ENCODE data around the gene FAM47E. TPM values are rescaled to one million over a fixed set of nuclear protein-coding genes. Genes with fewer than 3 reads are reported as not detected.

Gene FAM47E
- total and polyA plus RNA-seq, 2 of the 13 experiments (the other 11 are each of a cell fraction or from before 2014, with no cell fraction given), result 0.33 to 0.66 TPM

DNA sequence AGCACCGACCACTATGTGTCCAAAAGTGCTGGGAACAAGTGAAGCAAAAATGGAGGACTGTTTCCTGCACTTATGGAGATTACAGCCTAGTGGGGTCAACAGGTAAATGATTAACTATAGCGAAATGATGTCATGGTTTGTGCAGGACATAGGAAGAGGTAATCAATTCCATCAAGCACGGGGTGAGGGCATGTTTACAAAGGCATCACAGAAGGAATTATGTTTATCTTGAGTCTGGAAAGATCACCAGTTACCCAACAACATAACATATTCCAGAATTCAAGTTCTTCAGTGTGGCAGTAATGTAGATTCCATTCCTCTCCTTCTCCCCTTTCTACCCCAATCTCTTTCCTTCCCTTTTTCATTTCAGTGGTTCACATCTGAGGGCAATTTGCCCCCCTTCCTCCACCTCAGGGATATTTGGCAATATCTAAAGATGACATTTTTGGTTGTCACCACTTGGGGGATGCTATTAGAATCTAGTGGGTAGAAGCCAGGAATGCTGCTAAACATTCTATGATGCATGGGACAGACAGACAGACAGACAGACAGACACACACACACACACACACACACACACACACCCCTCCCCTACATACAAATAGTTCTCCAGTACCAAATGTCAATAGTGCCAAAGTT, 24.1 kb downstream of the FAM47E start (continued):
- no peak for TF ChIP-seq ZNF232 (CRISPR knock-in tag; IDR thresholded peaks at IDR 0.05; ENCODE audit: borderline replicate concordance)
- no peak for TF ChIP-seq PAF1 (CRISPR knock-in tag; IDR thresholded peaks at IDR 0.05)
- no peak for TF ChIP-seq RORA (CRISPR knock-in tag; IDR thresholded peaks at IDR 0.05)
- TF ChIP-seq MTA3 (CRISPR knock-in tag; IDR thresholded peaks at IDR 0.05), result no peak
- no peak for TF ChIP-seq ZNF7 (CRISPR knock-in tag; IDR thresholded peaks at IDR 0.05)
- TF ChIP-seq RFX3 (CRISPR knock-in tag; IDR thresholded peaks at IDR 0.05), result no peak
- TF ChIP-seq SALL2 (CRISPR knock-in tag; IDR thresholded peaks at IDR 0.05), result no peak
- TF ChIP-seq FOXO1 (CRISPR knock-in tag; IDR thresholded peaks at IDR 0.05), result peak; percentile 74; the same call in 1 of the 2 replicates
- TF ChIP-seq, protein P1, sequence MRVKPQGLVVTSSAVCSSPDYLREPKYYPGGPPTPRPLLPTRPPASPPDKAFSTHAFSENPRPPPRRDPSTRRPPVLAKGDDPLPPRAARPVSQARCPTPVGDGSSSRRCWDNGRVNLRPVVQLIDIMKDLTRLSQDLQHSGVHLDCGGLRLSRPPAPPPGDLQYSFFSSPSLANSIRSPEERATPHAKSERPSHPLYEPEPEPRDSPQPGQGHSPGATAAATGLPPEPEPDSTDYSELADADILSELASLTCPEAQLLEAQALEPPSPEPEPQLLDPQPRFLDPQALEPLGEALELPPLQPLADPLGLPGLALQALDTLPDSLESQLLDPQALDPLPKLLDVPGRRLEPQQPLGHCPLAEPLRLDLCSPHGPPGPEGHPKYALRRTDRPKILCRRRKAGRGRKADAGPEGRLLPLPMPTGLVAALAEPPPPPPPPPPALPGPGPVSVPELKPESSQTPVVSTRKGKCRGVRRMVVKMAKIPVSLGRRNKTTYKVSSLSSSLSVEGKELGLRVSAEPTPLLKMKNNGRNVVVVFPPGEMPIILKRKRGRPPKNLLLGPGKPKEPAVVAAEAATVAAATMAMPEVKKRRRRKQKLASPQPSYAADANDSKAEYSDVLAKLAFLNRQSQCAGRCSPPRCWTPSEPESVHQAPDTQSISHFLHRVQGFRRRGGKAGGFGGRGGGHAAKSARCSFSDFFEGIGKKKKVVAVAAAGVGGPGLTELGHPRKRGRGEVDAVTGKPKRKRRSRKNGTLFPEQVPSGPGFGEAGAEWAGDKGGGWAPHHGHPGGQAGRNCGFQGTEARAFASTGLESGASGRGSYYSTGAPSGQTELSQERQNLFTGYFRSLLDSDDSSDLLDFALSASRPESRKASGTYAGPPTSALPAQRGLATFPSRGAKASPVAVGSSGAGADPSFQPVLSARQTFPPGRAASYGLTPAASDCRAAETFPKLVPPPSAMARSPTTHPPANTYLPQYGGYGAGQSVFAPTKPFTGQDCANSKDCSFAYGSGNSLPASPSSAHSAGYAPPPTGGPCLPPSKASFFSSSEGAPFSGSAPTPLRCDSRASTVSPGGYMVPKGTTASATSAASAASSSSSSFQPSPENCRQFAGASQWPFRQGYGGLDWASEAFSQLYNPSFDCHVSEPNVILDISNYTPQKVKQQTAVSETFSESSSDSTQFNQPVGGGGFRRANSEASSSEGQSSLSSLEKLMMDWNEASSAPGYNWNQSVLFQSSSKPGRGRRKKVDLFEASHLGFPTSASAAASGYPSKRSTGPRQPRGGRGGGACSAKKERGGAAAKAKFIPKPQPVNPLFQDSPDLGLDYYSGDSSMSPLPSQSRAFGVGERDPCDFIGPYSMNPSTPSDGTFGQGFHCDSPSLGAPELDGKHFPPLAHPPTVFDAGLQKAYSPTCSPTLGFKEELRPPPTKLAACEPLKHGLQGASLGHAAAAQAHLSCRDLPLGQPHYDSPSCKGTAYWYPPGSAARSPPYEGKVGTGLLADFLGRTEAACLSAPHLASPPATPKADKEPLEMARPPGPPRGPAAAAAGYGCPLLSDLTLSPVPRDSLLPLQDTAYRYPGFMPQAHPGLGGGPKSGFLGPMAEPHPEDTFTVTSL (CRISPR knock-in tag; IDR thresholded peaks at IDR 0.05; ENCODE audit: borderline replicate concordance), result peak; percentile 79; the same call in 1 of the 2 replicates
- TF ChIP-seq, protein P2, sequence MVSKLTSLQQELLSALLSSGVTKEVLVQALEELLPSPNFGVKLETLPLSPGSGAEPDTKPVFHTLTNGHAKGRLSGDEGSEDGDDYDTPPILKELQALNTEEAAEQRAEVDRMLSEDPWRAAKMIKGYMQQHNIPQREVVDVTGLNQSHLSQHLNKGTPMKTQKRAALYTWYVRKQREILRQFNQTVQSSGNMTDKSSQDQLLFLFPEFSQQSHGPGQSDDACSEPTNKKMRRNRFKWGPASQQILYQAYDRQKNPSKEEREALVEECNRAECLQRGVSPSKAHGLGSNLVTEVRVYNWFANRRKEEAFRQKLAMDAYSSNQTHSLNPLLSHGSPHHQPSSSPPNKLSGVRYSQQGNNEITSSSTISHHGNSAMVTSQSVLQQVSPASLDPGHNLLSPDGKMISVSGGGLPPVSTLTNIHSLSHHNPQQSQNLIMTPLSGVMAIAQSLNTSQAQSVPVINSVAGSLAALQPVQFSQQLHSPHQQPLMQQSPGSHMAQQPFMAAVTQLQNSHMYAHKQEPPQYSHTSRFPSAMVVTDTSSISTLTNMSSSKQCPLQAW (CRISPR knock-in tag; IDR thresholded peaks at IDR 0.05), result peak; percentile 87
- TF ChIP-seq CBFB (CRISPR knock-in tag; IDR thresholded peaks at IDR 0.05), result no peak
- TF ChIP-seq, protein P3, sequence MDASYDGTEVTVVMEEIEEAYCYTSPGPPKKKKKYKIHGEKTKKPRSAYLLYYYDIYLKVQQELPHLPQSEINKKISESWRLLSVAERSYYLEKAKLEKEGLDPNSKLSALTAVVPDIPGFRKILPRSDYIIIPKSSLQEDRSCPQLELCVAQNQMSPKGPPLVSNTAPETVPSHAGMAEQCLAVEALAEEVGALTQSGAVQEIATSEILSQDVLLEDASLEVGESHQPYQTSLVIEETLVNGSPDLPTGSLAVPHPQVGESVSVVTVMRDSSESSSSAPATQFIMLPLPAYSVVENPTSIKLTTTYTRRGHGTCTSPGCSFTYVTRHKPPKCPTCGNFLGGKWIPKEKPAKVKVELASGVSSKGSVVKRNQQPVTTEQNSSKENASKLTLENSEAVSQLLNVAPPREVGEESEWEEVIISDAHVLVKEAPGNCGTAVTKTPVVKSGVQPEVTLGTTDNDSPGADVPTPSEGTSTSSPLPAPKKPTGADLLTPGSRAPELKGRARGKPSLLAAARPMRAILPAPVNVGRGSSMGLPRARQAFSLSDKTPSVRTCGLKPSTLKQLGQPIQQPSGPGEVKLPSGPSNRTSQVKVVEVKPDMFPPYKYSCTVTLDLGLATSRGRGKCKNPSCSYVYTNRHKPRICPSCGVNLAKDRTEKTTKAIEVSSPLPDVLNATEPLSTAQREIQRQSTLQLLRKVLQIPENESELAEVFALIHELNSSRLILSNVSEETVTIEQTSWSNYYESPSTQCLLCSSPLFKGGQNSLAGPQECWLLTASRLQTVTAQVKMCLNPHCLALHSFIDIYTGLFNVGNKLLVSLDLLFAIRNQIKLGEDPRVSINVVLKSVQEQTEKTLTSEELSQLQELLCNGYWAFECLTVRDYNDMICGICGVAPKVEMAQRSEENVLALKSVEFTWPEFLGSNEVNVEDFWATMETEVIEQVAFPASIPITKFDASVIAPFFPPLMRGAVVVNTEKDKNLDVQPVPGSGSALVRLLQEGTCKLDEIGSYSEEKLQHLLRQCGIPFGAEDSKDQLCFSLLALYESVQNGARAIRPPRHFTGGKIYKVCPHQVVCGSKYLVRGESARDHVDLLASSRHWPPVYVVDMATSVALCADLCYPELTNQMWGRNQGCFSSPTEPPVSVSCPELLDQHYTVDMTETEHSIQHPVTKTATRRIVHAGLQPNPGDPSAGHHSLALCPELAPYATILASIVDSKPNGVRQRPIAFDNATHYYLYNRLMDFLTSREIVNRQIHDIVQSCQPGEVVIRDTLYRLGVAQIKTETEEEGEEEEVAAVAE (CRISPR knock-in tag; IDR thresholded peaks at IDR 0.05; ENCODE audit: borderline replicate concordance), result 0 out of 2 replicates have a peak, but pooled peaks have one; percentile 42
- 0 out of 2 replicates have a peak, but pooled peaks have one; percentile 25 for TF ChIP-seq CEBPG (CRISPR knock-in tag; IDR thresholded peaks at IDR 0.05)
- TF ChIP-seq ISX (CRISPR knock-in tag; conservative IDR thresholded peaks at IDR 0.05), result no peak
- TF ChIP-seq, protein P4, sequence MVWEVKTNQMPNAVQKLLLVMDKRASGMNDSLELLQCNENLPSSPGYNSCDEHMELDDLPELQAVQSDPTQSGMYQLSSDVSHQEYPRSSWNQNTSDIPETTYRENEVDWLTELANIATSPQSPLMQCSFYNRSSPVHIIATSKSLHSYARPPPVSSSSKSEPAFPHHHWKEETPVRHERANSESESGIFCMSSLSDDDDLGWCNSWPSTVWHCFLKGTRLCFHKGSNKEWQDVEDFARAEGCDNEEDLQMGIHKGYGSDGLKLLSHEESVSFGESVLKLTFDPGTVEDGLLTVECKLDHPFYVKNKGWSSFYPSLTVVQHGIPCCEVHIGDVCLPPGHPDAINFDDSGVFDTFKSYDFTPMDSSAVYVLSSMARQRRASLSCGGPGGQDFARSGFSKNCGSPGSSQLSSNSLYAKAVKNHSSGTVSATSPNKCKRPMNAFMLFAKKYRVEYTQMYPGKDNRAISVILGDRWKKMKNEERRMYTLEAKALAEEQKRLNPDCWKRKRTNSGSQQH (CRISPR knock-in tag; IDR thresholded peaks at IDR 0.05; ENCODE audit: low read depth), result no peak
